Effector memory CD4-positive, alpha-beta T cell (primary cell): ENCODE measurements around the gene KRT24.

Experiments used
- DNase-seq, 3 donors: peaks; one replicate each; pipeline ENCODE4 v3.0.0-alpha.2; 2020
- H3K27ac ChIP-seq: 2 replicates; pipeline ENCODE4 v1.7.0; 2013; ENCODE audit warnings: mild to moderate bottlenecking, low read length, moderate library complexity; ENCODE audit not compliant: insufficient read depth, poor library complexity, severe bottlenecking
- H3K27me3 ChIP-seq: replicated peaks from 2 replicates; pipeline ENCODE4 v1.7.0; 2013; ENCODE audit warnings: mild to moderate bottlenecking, low read length; ENCODE audit not compliant: insufficient read depth, control insufficient read depth, poor library complexity, severe bottlenecking
- H3K36me3 ChIP-seq: 2 replicates; pipeline ENCODE4 v1.7.0; 2013; ENCODE audit warnings: mild to moderate bottlenecking, low read length, moderate library complexity; ENCODE audit not compliant: control insufficient read depth, insufficient read depth
- H3K4me1 ChIP-seq: 2 replicates; pipeline ENCODE4 v1.7.0; 2013; ENCODE audit warnings: low read length, mild to moderate bottlenecking; ENCODE audit not compliant: control insufficient read depth, insufficient read depth, poor library complexity, severe bottlenecking
- H3K4me3 ChIP-seq: 2 replicates; pipeline ENCODE4 v1.7.0; 2013; ENCODE audit warnings: low read length, low read depth, mild to moderate bottlenecking; ENCODE audit not compliant: insufficient read depth, poor library complexity, severe bottlenecking
- H3K9me3 ChIP-seq: 2 replicates; pipeline ENCODE4 v1.7.0; 2013; ENCODE audit warnings: mild to moderate bottlenecking, low read length, moderate library complexity; ENCODE audit not compliant: control insufficient read depth

The KRT24 gene

GRCh38 chr17:40672654-40673053, 30.9 kb downstream of the KRT24 start:
- H3K9me3 ChIP-seq, result no peaks in the 10 kb centered on the region

DNA sequence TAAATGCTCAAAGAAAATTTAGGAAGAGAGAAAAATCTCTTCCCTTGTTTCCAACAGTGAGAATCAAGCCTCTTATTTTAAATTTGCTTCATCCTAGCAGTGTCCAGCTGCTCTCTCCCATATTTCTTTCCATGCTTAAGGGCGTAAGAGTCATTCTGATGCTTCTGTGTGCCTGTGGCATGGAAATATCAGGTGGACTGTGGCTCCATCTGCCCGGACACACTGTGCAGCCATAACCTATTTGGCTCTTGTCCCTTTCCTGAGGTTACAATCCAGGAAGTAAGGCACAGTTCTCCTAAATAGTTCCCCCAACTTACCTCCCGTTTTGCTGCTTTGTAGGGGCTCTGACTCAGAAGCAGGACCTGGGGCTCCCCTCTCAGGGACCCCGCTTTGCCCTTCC, 32.3 kb downstream of the KRT24 start:
- H3K4me1 ChIP-seq, result no peaks in the 10 kb centered on the region
- H3K27me3 ChIP-seq, result peaks cover 1% of the 10 kb centered on the region
- H3K9me3 ChIP-seq, result no peaks in the 10 kb centered on the region
- H3K4me3 ChIP-seq, result no peak overlapping the region
- no peak for DNase-seq
- no peaks in the 10 kb centered on the region for H3K36me3 ChIP-seq
- no peak overlapping the region for H3K27ac ChIP-seq

More at GRCh38 chr17:40672654-40673053, 30.9 kb downstream of the KRT24 start:
- Histone ChIP-seq H3K36me3 (no peaks in the 10 kb centered on the region), H3K4me3 (no peak overlapping the region), H3K27me3 (no peaks in the 10 kb centered on the region), H3K4me1 (no peaks in the 10 kb centered on the region), H3K27ac (no peak overlapping the region)
- DNase-seq, result no peak

DNA sequence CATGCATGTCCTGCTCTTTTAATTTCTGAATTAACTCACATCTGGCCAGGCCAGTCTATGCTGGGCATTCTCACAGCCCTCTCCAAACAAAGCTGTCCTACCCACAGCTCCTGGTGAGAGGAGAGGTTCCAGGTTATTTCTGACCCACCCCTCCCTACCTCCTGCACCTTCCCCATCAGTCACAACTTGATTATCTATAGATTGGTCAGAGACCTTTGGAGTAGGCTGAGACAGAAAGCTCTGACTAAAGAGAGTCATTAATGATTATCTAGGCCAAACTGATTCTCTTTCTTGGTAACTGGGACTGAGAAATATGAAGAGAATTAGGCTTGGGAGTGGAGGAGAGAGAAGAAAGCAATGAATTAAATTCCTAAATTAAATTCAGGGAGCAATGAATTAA, 37.2 kb downstream of the KRT24 start:
- no peak overlapping the region for H3K27ac ChIP-seq
- H3K4me1 ChIP-seq, result no peaks in the 10 kb centered on the region
- no peaks in the 10 kb centered on the region for H3K9me3 ChIP-seq
- DNase-seq, result no peak
- H3K4me3 ChIP-seq, result no peak overlapping the region
- H3K36me3 ChIP-seq, result no peaks in the 10 kb centered on the region
- peaks cover 7% of the 10 kb centered on the region for H3K27me3 ChIP-seq

- H3K36me3 ChIP-seq, result no peaks in the 10 kb centered on the region
- H3K27ac ChIP-seq, result no peak within 1 kb of the TSS
- DNase-seq, result no peak
- H3K27me3 ChIP-seq, result peaks cover 7% of the 10 kb centered on the region
- H3K9me3 ChIP-seq, result no peaks in the 10 kb centered on the region
- H3K4me1 ChIP-seq, result no peaks in the 10 kb centered on the region
- H3K4me3 ChIP-seq, result no peak within 1 kb of the TSS
Observed at GRCh38 chr17:40664582-40665333, 38.8 kb downstream of the KRT24 start, which contains the start of gene KRT222. Gene KRT222, minus strand, starts transcription at chr17:40665177. Its CDS starts 78 bp downstream, at chr17:40665099.

- Histone ChIP-seq H3K27me3 (peaks cover 7% of the 10 kb centered on the region), H3K4me1 (no peaks in the 10 kb centered on the region), H3K4me3 (no peak overlapping the region), H3K9me3 (no peaks in the 10 kb centered on the region), H3K27ac (no peak overlapping the region), H3K36me3 (no peaks in the 10 kb centered on the region)
- no peak for DNase-seq
Observed at GRCh38 chr17:40663252-40663651, 40.3 kb downstream of the KRT24 start.

- no peak overlapping the region for H3K27ac ChIP-seq
- no peaks in the 10 kb centered on the region for H3K27me3 ChIP-seq
- no peaks in the 10 kb centered on the region for H3K9me3 ChIP-seq
- H3K4me1 ChIP-seq, result no peaks in the 10 kb centered on the region
- no peaks in the 10 kb centered on the region for H3K36me3 ChIP-seq
- DNase-seq, result no peak
- no peak overlapping the region for H3K4me3 ChIP-seq
Observed at GRCh38 chr17:40659911-40660310, 43.6 kb downstream of the KRT24 start.

GRCh38 chr17:40658396-40658795, 45.2 kb downstream of the KRT24 start:
- Histone ChIP-seq H3K4me3 (no peak overlapping the region), H3K9me3 (no peaks in the 10 kb centered on the region), H3K4me1 (no peaks in the 10 kb centered on the region), H3K36me3 (no peaks in the 10 kb centered on the region), H3K27ac (no peak overlapping the region), H3K27me3 (no peaks in the 10 kb centered on the region)
- DNase-seq, result no peak

- Histone ChIP-seq H3K27me3 (no peaks in the 10 kb centered on the region), H3K4me1 (peaks cover 3% of the 10 kb centered on the region), H3K36me3 (no peaks in the 10 kb centered on the region), H3K27ac (no peak overlapping the region), H3K9me3 (no peaks in the 10 kb centered on the region), H3K4me3 (no peak overlapping the region)
- DNase-seq, result no peak
Observed at GRCh38 chr17:40651939-40652338, 51.6 kb downstream of the KRT24 start.

DNA sequence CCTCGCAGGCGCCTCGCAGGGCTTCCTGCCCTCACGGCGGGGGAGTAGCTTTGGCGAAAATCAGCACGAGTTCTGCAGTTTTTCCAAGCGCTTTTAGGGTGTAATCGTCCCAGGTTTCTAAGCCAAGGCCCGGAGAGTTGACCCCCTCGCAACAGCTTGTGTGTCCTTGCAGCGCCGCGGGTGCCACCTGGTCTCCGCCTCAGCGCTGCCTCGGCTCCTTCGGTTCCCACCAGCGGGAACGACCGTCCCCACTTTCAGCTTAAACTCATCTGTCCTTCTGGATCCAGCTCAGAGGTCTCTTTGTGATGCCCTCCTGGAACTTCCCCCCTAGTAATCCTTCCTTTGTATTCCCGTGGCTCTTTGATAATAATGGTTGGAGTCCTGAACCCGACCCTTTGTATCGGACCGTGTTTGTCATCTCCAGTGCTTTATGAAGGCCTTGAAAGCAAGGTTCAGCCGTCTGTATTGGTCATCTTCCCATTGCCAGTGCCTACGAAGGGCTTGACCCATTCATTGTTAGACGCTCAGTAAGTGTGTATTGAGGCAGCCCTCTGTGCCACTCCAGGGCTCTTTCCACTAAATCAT, 55.1 kb downstream of the KRT24 start:
- Histone ChIP-seq H3K4me1 (peaks cover 10% of the 10 kb centered on the region), H3K36me3 (peaks cover 13% of the 10 kb centered on the region), H3K27me3 (no peaks in the 10 kb centered on the region), H3K4me3 (peak overlapping the region; percentile 88), H3K27ac (peak overlapping the region; percentile 98), H3K9me3 (no peaks in the 10 kb centered on the region)
- DNase-seq, result no peak
